Head of caudate nucleus (tissue), 42 donors: ENCODE results near the gene TENM4.
"Not testable (repeated sequence)": the region's sequence is repeated elsewhere in the genome, so short reads cannot be mapped to it uniquely, and the experiment has no call there.

Experiments
- DNase-seq, 42 donors: peaks; one replicate each; pipeline versions ENCODE4 v3.0.0 to v3.0.0-alpha.2; 2020 to 2021; ENCODE audit warnings: mixed read lengths in 7 of 42
- intact Hi-C: fragments of 100-400 bp; cut with DNase I; formaldehyde crosslinking; loops from one replicate; pipeline ENCODE4 v1.15.0; 2022

TENM4 gene

GRCh38 chr11:78637527-78637926, 803.3 kb downstream of the TENM4 start:
- intact Hi-C loops, DNase-seq: not testable (repeated sequence)

GRCh38 chr11:78635814-78636506, 804.9 kb downstream of the TENM4 start:
- intact Hi-C loops = no loop called here
- no peak for DNase-seq

- DNase-seq = no peak
- intact Hi-C loops = no loop called here
Measured at GRCh38 chr11:78633516-78634310, 807.1 kb downstream of the TENM4 start.

- intact Hi-C loops = no loop called here
- DNase-seq = no peak
Measured at GRCh38 chr11:78630561-78631303, 810.1 kb downstream of the TENM4 start.

- DNase-seq = no peak
- intact Hi-C loops = no loop called here
Measured at GRCh38 chr11:78630155-78630554, 810.7 kb downstream of the TENM4 start.

- DNase-seq = no peak
- intact Hi-C loops = no loop called here
Measured at GRCh38 chr11:78622666-78623065, 818.2 kb downstream of the TENM4 start.

GRCh38 chr11:78620159-78620558, 820.7 kb downstream of the TENM4 start:
- no peak for DNase-seq
- intact Hi-C loops = no loop called here

- intact Hi-C loops = no loop called here
Measured at GRCh38 chr11:78615724-78616123, 825.1 kb downstream of the TENM4 start.

GRCh38 chr11:78613378-78613813, 827.4 kb downstream of the TENM4 start:
- DNase-seq = no peak
- intact Hi-C loops = no loop called here

More at GRCh38 chr11:78615724-78616123, 825.1 kb downstream of the TENM4 start:
- DNase-seq = no peak

GRCh38 chr11:78612721-78613377, 828.0 kb downstream of the TENM4 start:
- intact Hi-C loops = no loop called here

GRCh38 chr11:78609321-78609720, 831.5 kb downstream of the TENM4 start:
- DNase-seq, intact Hi-C loops: not testable (repeated sequence)

More at GRCh38 chr11:78612721-78613377, 828.0 kb downstream of the TENM4 start:
- DNase-seq = no peak

GRCh38 chr11:78607696-78608095, 833.1 kb downstream of the TENM4 start:
- intact Hi-C loops = no loop called here
- no peak for DNase-seq

- intact Hi-C loops = no loop called here
- DNase-seq = no peak
Measured at GRCh38 chr11:78606667-78607066, 834.2 kb downstream of the TENM4 start.

GRCh38 chr11:78605296-78605695, 835.5 kb downstream of the TENM4 start:
- intact Hi-C loops = no loop called here
- no peak for DNase-seq

- intact Hi-C loops = no loop called here
Measured at GRCh38 chr11:78603792-78604191, 837.0 kb downstream of the TENM4 start.

More at GRCh38 chr11:78603792-78604191, 837.0 kb downstream of the TENM4 start:
- DNase-seq = no peak
